SJSA1 (cell line): ENCODE measurements around the gene COL19A1. TPM values are rescaled to one million over a fixed set of nuclear protein-coding genes. Genes with fewer than 3 reads are reported as not detected.
"Not testable (repeated sequence)": the region's sequence is repeated elsewhere in the genome, so short reads cannot be mapped to it uniquely, and the experiment has no call there.

Experiments
- DNase-seq, 2 experiments: peaks; one replicate each; pipeline ENCODE4 v3.0.0-alpha.2; 2015 to 2020; ENCODE audit warnings: low spot score in 2 of 2, low read depth in 1 of 2
- H3K27ac ChIP-seq: fragments of 250-450 bp; sonication (Bioruptor Pico); 2 replicates; pipeline ENCODE4 v1.5.1; 2020; ENCODE audit warnings: mild to moderate bottlenecking, moderate library complexity
- H3K27me3 ChIP-seq: fragments of 250-450 bp; sonication (Bioruptor Pico); replicated peaks from 2 replicates; pipeline ENCODE4 v1.5.1; 2020; ENCODE audit warnings: mild to moderate bottlenecking, moderate library complexity
- H3K36me3 ChIP-seq: fragments of 250-450 bp; sonication (Bioruptor Pico); 2 replicates; pipeline ENCODE4 v1.5.1; 2020; ENCODE audit warnings: mild to moderate bottlenecking
- H3K4me1 ChIP-seq: fragments of 250-450 bp; sonication (Bioruptor Pico); replicated peaks from 2 replicates; pipeline ENCODE4 v1.6.1; 2021; ENCODE audit warnings: mild to moderate bottlenecking
- H3K4me3 ChIP-seq: fragments of 250-450 bp; sonication (Bioruptor Pico); 2 replicates; pipeline ENCODE4 v1.5.1; 2020; ENCODE audit warnings: mild to moderate bottlenecking
- H3K9me3 ChIP-seq: fragments of 250-450 bp; sonication (Bioruptor Pico); replicated peaks from 2 replicates; pipeline ENCODE4 v1.5.1; 2020; ENCODE audit warnings: mild to moderate bottlenecking
- total RNA-seq: library from RNA; depleted of rRNA; stranded (reverse); fragments of >200 nt; shearing (Covaris generic); gene quantifications from 2 replicates; pipeline ENCODE4 v1.2.3, GENCODE V29; 2014

The COL19A1 gene
- total RNA-seq, 1 experiment from 2014 or later = not detected

- no peaks in the 10 kb centered on the region for H3K4me1 ChIP-seq
- DNase-seq = no peak
- no peaks in the 10 kb centered on the region for H3K9me3 ChIP-seq
- no peaks in the 10 kb centered on the region for H3K27me3 ChIP-seq
- no peak overlapping the region for H3K4me3 ChIP-seq
- H3K36me3 ChIP-seq = no peaks in the 10 kb centered on the region
- no peak overlapping the region for H3K27ac ChIP-seq
Measured at GRCh38 chr6:69936674-69937363, 70.5 kb downstream of the COL19A1 start.

GRCh38 chr6:69937402-69938136 is 71.2 kb downstream of the COL19A1 start:
- H3K27ac ChIP-seq = no peak overlapping the region
- H3K4me3 ChIP-seq = no peak overlapping the region
- H3K4me1 ChIP-seq = no peaks in the 10 kb centered on the region
- H3K36me3 ChIP-seq = no peaks in the 10 kb centered on the region
- no peaks in the 10 kb centered on the region for H3K9me3 ChIP-seq
- DNase-seq = no peak
- no peaks in the 10 kb centered on the region for H3K27me3 ChIP-seq

- no peaks in the 10 kb centered on the region for H3K36me3 ChIP-seq
- DNase-seq = no peak
- H3K27ac ChIP-seq = no peak overlapping the region
- no peaks in the 10 kb centered on the region for H3K4me1 ChIP-seq
- H3K9me3 ChIP-seq = no peaks in the 10 kb centered on the region
- no peak overlapping the region for H3K4me3 ChIP-seq
- no peaks in the 10 kb centered on the region for H3K27me3 ChIP-seq
Measured at GRCh38 chr6:69942485-69942884, 76.1 kb downstream of the COL19A1 start.

- H3K27ac ChIP-seq = no peak overlapping the region
- H3K36me3 ChIP-seq = no peaks in the 10 kb centered on the region
- H3K27me3 ChIP-seq = no peaks in the 10 kb centered on the region
- H3K4me1 ChIP-seq = no peaks in the 10 kb centered on the region
- H3K4me3 ChIP-seq = no peak overlapping the region
- DNase-seq = no peak
- H3K9me3 ChIP-seq = no peaks in the 10 kb centered on the region
Measured at GRCh38 chr6:69945192-69945591, 78.8 kb downstream of the COL19A1 start.

- Histone ChIP-seq H3K4me3 (no peak overlapping the region), H3K27me3 (no peaks in the 10 kb centered on the region), H3K27ac (no peak overlapping the region), H3K9me3 (no peaks in the 10 kb centered on the region), H3K4me1 (no peaks in the 10 kb centered on the region), H3K36me3 (no peaks in the 10 kb centered on the region)
- DNase-seq = no peak
Measured at GRCh38 chr6:69948479-69949114, 82.2 kb downstream of the COL19A1 start.

GRCh38 chr6:69953491-69953890 is 87.1 kb downstream of the COL19A1 start:
- no peaks in the 10 kb centered on the region for H3K36me3 ChIP-seq
- no peak overlapping the region for H3K27ac ChIP-seq
- no peaks in the 10 kb centered on the region for H3K27me3 ChIP-seq
- no peaks in the 10 kb centered on the region for H3K4me1 ChIP-seq
- no peaks in the 10 kb centered on the region for H3K9me3 ChIP-seq
- no peak overlapping the region for H3K4me3 ChIP-seq
- no peak for DNase-seq

- Histone ChIP-seq H3K9me3 (no peaks in the 10 kb centered on the region), H3K4me1 (no peaks in the 10 kb centered on the region), H3K27me3 (no peaks in the 10 kb centered on the region), H3K27ac (no peak overlapping the region), H3K36me3 (no peaks in the 10 kb centered on the region), H3K4me3 (no peak overlapping the region)
- DNase-seq = no peak
Measured at GRCh38 chr6:69954733-69955132, 88.4 kb downstream of the COL19A1 start.

GRCh38 chr6:69957985-69958559 is 91.7 kb downstream of the COL19A1 start:
- no peaks in the 10 kb centered on the region for H3K36me3 ChIP-seq
- H3K27ac ChIP-seq = no peak overlapping the region
- H3K4me1 ChIP-seq = no peaks in the 10 kb centered on the region
- no peaks in the 10 kb centered on the region for H3K27me3 ChIP-seq
- DNase-seq = no peak
- no peak overlapping the region for H3K4me3 ChIP-seq
- H3K9me3 ChIP-seq = no peaks in the 10 kb centered on the region

GRCh38 chr6:69958978-69959377 is 92.6 kb downstream of the COL19A1 start:
- H3K4me3 ChIP-seq = no peak overlapping the region
- no peaks in the 10 kb centered on the region for H3K27me3 ChIP-seq
- DNase-seq = no peak
- H3K36me3 ChIP-seq = no peaks in the 10 kb centered on the region
- no peaks in the 10 kb centered on the region for H3K4me1 ChIP-seq
- no peaks in the 10 kb centered on the region for H3K9me3 ChIP-seq
- no peak overlapping the region for H3K27ac ChIP-seq

GRCh38 chr6:69965974-69966373 is 99.6 kb downstream of the COL19A1 start:
- H3K36me3 ChIP-seq, H3K27me3 ChIP-seq, H3K4me3 ChIP-seq, H3K9me3 ChIP-seq, H3K4me1 ChIP-seq, H3K27ac ChIP-seq, DNase-seq: not testable (repeated sequence)

- H3K36me3 ChIP-seq = no peaks in the 10 kb centered on the region
- no peak overlapping the region for H3K4me3 ChIP-seq
- DNase-seq = no peak
- no peaks in the 10 kb centered on the region for H3K4me1 ChIP-seq
- no peak overlapping the region for H3K27ac ChIP-seq
- no peaks in the 10 kb centered on the region for H3K9me3 ChIP-seq
- H3K27me3 ChIP-seq = no peaks in the 10 kb centered on the region
Measured at GRCh38 chr6:69973138-69973537, 106.8 kb downstream of the COL19A1 start.

GRCh38 chr6:69973763-69974162 is 107.4 kb downstream of the COL19A1 start:
- H3K9me3 ChIP-seq = no peaks in the 10 kb centered on the region
- no peaks in the 10 kb centered on the region for H3K36me3 ChIP-seq
- H3K4me3 ChIP-seq = no peak overlapping the region
- no peaks in the 10 kb centered on the region for H3K4me1 ChIP-seq
- DNase-seq = no peak
- H3K27ac ChIP-seq = no peak overlapping the region
- no peaks in the 10 kb centered on the region for H3K27me3 ChIP-seq

GRCh38 chr6:69974193-69974592 is 107.8 kb downstream of the COL19A1 start:
- Histone ChIP-seq H3K4me3 (no peak overlapping the region), H3K4me1 (no peaks in the 10 kb centered on the region), H3K9me3 (no peaks in the 10 kb centered on the region), H3K36me3 (no peaks in the 10 kb centered on the region), H3K27me3 (no peaks in the 10 kb centered on the region), H3K27ac (no peak overlapping the region)
- DNase-seq = no peak

GRCh38 chr6:69976591-69977090 is 110.3 kb downstream of the COL19A1 start:
- H3K9me3 ChIP-seq = no peaks in the 10 kb centered on the region
- no peaks in the 10 kb centered on the region for H3K36me3 ChIP-seq
- no peak overlapping the region for H3K27ac ChIP-seq
- no peaks in the 10 kb centered on the region for H3K4me1 ChIP-seq
- H3K4me3 ChIP-seq = no peak overlapping the region
- no peak for DNase-seq
- no peaks in the 10 kb centered on the region for H3K27me3 ChIP-seq
